RPMI8226 (cell line): ENCODE data around the gene KHDRBS1.
"Not testable (repeated sequence)": the region's sequence is repeated elsewhere in the genome, so short reads cannot be mapped to it uniquely, and the experiment has no call there.

Experiments
- DNase-seq: peaks from one replicate; pipeline ENCODE4 v3.0.0-alpha.2; 2015

KHDRBS1 gene, protein sequence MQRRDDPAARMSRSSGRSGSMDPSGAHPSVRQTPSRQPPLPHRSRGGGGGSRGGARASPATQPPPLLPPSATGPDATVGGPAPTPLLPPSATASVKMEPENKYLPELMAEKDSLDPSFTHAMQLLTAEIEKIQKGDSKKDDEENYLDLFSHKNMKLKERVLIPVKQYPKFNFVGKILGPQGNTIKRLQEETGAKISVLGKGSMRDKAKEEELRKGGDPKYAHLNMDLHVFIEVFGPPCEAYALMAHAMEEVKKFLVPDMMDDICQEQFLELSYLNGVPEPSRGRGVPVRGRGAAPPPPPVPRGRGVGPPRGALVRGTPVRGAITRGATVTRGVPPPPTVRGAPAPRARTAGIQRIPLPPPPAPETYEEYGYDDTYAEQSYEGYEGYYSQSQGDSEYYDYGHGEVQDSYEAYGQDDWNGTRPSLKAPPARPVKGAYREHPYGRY

GRCh38 chr1:32013386-32014198 is at the start of gene KHDRBS1:
KHDRBS1 (plus strand) TSS chr1:32013868; CDS start chr1:32013996, 128 bp downstream.
- peak; percentile 100 for DNase-seq

DNA sequence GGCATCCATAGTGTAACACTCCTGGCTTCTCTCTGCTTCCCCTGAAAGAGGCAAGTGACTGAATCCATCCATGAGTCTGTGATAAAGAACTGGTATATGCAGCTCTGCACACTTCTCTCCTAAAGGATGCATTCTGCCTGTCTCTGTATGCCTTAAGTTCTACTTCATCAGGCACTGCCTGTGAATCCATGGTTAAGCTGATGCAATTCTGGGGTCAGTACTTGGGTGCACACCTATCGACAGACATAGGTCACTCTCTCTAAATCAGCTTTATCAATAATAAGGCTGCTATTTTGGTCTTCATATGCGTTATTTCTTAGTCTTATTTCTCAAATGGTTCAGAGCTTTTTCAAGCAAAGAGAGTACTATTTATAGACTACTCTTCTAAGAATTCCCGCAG is 42.8 kb upstream of the KHDRBS1 start:
- no peak for DNase-seq

GRCh38 chr1:31976401-31976800 is 37.3 kb upstream of the KHDRBS1 start:
- DNase-seq = peak; percentile 54

GRCh38 chr1:31977385-31978131 is 36.1 kb upstream of the KHDRBS1 start:
- peak; percentile 77 for DNase-seq

DNA sequence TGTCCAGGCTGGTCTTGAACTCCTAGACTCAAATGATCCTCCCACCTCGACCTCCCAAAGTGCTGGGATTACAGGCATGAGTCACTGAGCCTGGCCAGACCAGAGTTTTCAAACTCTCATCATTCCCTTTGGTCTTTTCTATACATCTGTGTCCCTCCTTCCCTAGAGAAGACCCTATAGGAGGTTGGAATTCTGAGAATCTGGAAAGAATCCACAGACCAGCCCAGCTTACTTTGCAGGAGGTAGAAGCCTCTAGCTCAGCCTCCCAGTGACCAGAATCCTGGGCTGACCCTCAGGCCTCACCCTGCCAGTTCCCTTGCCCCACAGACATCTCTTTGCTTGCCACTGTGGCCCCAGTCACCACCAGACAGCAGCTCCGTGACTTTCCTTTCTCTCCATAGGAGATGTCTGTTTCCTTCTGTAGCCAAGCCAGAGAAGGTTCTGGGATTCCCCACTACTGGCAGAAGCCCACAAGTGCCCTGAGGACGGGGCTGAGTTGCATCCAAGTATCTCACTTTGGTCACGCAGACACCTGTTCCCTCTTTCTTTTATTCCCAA is 34.7 kb upstream of the KHDRBS1 start:
- DNase-seq = no peak

DNA sequence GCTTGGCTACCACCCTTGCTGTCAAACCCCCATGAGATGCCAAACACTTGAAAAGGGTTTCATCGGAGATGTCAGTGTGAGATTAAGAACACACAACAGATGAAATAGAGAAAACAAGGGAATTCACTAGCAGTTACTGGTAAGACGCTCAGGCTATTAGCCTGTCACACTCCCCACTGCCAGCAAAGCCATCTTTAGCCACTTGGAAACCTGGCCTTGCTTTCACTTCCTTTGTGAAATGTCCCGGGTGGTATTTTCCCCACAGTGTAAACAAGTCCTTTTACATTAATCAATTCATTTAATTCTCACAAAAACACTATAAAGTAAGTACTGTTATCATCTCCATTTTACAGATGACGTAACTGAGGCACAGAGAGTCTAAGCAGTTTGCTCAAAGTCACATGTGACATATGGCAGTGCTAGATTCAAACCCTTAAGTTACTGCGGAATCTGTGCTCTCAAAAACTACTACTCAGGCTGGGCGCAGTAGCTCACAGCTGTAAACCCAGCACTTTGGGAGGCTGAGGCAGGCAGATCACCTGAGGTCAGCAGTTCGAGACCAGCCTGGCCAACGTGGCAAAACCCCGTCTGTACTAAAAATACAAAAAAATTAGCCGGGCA is 32.7 kb upstream of the KHDRBS1 start:
- peak; percentile 80 for DNase-seq

DNA sequence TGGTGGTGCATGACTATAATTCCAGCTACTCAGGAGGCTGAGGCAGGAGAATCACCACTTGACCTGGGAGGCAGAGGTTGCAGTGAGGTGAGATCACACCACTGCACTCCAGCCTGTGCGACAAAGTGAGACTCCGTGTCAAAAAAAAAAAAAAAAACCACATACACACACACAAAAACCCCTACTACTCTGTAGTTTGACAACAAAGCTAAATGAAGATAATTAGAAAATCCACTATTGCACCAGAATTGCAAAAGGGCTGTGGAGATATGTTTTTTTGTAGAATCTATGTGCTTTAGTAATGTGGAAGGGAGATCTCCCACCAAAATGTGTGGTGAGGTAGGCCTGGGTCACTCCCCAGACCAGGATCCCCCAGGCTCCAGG is 32.2 kb upstream of the KHDRBS1 start:
- DNase-seq = no peak

DNA sequence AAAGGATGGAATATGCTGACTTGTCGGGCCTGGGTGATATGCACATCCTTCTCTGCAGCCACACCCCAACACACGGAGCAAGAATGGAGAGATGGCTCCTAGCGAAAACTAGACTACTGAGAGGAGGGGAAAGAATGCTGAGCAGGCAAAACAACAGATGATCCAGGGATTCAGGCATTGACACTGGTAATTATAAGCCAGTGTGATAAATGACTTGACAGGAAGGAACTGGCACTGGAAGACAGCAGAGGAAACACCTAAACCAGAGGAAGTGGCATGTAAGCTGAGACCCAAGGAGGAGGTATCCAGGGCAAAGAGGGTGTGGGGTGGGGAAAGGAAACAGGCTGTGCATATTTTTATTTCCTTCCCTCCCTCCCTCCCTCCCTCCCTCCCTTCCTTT is 31.7 kb upstream of the KHDRBS1 start:
- peak; percentile 44 for DNase-seq

DNA sequence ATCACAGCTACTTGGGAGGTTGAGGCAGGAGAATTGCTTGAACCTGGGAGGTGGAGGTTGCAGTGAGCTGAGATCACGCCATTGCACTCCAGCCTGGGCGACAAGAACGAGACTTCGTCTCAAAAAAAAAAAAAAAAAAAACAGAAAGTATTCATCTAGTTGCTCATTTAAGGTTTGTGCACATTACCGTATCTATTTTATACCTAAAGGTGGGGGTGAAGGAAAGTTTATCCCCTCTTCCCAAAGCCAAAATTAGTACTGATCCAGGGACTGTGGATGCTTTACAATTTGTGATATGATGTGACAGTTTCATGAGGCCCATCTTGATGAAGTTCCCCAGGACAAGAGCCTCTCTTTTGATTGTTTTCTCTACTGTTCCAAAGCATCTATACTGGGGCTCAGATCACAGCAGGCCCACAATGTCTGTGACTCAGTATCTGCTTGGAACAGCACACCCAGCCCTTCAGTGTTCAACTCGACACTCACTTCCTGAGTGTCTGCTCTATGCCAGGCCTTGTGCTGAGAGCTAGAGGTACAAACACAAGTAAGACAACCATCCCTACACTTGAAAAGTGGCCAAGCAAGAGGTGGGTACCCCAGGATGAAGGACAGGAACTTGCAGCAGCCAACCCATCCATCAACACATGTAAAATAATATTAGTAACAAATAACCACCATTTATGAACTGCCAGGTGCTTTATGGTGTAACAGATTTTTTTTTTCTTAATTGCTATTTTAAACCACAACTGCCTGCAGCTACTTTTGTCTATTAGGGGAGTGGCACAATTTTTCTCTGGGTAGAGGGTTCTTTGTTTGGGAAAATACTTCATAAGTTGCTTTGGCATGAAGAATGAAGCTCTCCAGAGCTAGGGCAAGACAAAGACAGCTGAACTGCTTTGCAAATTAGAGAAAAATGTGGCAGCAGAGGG is 29.0 kb upstream of the KHDRBS1 start:
- peak; percentile 63 for DNase-seq

DNA sequence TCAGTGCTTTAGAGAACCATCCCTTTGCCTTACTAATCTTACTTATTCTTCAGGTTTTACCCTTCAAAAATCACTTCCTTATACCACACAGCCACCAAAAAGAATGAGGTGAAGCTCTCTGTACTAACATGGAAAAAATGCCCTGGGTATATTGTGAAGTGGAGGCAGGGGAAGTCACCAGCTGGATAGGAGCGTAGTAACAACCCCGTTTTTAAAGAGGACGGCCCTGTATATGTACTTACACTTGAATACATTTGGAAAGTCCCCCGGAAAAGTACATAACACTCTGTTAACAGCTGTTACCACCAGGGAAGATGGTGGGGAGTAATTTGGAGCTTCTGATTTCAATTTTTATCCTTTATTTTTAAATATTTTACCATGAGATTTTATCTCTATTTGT is 28.2 kb upstream of the KHDRBS1 start:
- peak; percentile 57 for DNase-seq

DNA sequence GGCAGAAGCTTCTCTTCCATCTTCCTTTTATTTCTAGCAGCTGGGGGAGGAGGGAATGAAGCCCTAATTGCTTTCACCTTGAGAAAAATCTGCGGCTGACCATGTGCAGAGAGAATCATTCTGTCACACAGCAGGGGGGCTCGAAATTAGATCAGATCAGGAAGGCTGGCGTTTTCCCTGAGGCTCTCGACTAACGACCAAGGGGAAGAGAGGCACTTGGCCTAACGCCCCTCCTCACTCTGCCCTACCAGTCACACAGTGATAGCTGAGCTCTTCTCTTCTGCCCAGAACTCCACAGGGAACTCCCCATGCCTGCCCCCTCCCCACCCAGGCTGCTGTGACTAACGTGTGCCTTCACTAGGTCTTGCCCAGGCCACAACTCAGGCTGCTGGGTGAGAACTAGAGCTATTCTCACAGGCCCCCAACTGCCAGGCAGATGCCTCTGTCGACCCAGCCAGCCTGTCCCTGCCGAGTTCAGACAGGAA is 26.5 kb upstream of the KHDRBS1 start:
- no peak for DNase-seq

- no peak for DNase-seq
Observed at GRCh38 chr1:31989964-31990363, 23.7 kb upstream of the KHDRBS1 start.

- DNase-seq = no peak
Observed at GRCh38 chr1:31991182-31991581, 22.5 kb upstream of the KHDRBS1 start.

DNA sequence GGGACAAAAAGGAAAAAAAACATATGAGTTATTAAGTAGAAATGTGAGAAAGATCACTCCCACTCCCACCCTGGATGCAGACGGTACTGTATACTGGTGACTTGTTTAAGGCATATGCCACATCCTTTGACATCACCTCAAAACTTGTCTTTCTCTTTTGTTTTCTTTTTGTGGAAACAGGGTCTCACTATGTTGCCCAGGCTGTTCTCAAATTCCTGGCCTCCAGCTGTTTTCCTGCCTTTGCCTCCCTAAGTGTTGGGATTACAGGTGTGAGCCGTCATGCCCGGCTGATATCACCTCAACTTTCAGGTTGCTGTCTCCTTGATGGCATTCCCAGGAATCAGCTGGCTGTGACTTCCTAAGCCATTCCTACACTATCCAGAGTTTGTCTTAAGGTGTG is 18.4 kb upstream of the KHDRBS1 start:
- DNase-seq = no peak

DNA sequence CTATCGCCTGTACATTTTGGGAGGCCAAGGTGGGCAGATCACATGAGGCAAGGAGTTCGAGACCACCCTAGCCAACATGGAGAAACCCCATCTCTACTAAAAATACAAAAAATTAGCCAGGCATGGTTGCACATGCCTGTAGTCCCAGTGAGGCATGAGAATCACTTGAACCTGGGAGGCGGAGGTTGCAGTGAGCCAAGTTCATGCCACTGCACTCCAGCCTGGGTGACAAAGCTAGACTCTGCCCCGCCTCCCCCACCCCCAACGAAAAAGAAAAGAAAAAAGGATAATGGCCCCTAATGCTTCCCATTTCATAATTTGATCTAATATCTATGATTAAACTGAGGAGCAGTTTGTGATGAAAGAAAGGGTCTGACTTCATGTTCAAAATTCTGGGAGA is 17.5 kb upstream of the KHDRBS1 start:
- DNase-seq = not testable (repeated sequence)

DNA sequence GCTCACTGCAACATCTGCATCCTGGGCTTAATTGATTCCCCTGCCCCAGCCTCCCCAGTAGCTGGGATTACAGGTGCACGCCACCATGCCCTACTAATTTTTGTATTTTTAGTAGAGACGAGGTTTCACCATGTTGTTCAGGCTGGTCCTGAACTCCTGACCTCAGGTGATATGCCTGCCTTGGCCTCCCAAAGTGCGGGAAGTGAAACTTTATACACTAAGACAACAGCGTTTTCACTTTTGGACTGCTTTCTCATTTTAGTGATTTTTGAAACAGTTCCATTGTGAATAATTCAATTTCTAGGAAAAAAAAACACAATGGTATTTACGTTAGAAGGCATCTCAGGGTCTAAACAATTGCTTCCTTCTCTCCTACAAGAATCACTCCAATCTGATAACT is 11.8 kb upstream of the KHDRBS1 start:
- DNase-seq = peak; percentile 73

- DNase-seq = not testable (repeated sequence)
Observed at GRCh38 chr1:32002285-32002684, 11.4 kb upstream of the KHDRBS1 start.

DNA sequence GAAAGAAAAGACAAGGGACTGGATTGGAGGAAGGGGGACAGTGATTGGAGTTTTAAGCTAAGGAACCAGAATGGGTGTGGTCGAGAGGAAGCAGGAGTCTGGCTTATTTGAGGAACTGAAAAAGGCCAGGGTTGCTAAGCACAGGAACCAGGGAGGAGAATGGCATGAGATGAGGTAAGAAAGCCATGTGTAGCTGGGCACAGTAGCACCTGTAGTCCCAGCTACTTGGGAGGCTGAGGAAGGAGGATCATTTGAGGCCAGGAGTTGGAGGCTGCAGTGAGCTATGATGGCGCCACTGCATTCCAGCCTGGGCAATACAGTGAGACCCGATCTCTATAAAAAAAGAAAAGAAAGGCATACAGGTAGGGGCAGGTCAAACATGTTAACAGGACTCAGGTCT is 8.1 kb upstream of the KHDRBS1 start:
- DNase-seq = peak; percentile 93

DNA sequence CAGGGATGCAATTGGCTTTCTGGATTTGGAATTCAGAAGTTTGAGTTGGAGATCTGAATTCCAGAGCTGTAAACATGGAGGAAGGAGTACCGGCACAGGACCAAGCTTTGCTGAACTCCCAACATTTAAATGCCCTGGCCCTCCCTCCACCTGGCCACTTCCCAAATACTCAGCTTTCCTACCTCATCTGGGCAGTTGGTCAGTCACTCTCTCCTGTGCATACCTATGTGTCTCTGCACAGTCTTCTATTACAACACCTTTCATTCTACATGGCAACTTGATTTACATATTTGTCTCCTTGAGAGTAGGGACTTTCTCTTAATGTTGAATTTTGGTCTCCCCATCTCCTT is 6.1 kb upstream of the KHDRBS1 start:
- DNase-seq = peak; percentile 29

GRCh38 chr1:32010246-32010645 is 3.4 kb upstream of the KHDRBS1 start:
- DNase-seq = no peak

DNA sequence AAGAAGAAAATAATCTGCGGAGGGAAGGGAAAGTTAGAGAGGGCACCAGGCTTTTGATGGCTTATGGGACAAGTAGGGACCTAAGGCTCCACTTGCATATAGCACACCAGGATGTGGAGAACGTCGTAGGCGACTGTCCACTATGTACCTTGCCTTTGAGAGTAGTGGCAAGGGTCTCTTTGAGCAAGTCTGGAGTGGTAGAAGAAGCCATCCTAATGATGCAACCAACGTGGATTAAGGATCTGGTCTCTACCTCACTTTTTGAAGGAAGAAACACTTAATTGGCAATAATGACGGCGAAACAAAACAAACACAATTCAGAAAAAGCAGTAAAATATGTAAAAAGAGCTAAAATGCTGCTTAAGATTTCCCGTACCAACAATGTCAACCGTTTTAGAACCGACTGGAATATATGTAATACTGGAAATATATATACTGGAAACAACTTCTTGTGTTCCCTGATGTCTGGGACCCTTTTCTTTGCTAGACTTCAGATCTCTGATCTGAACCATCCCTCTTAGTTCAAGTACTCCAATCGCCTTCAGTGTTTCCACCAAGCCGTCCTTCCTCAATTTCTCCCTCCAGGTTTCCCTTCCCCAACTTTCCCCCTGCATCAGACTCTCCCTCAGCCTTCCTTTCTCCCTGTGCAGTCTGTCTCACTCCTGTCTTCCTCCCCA is 821 bp upstream of the KHDRBS1 start:
- DNase-seq = no peak
